ENCODE measurements around the gene PDE2A. TPM values are rescaled to one million over a fixed set of nuclear protein-coding genes. Genes with fewer than 3 reads are reported as not detected.

Gene PDE2A
- total RNA-seq, 6 donors from 2014 or later = 4.7 to 46.1 (median 16.7) TPM

- no peak for ATAC-seq (ENCODE audit: low FRiP score in 2 of 2)
- no peak for DNase-seq
Observed at GRCh38 chr11:72652873-72653630, 21.2 kb downstream of the PDE2A start.

GRCh38 chr11:72652133-72652532 lies 22.1 kb downstream of the PDE2A start:
- ATAC-seq (ENCODE audit: low FRiP score in 2 of 2) = no peak

More at GRCh38 chr11:72652873-72653630, 21.2 kb downstream of the PDE2A start:
- Histone ChIP-seq H3K9me3 (no peaks in the 10 kb centered on the region), H3K4me1 (no peaks in the 10 kb centered on the region), H3K27me3 (no peaks in the 10 kb centered on the region), H3K36me3 (no peaks in the 10 kb centered on the region), H3K27ac (no peak overlapping the region), H3K4me3 (no peak overlapping the region)
- TF ChIP-seq, protein P1, sequence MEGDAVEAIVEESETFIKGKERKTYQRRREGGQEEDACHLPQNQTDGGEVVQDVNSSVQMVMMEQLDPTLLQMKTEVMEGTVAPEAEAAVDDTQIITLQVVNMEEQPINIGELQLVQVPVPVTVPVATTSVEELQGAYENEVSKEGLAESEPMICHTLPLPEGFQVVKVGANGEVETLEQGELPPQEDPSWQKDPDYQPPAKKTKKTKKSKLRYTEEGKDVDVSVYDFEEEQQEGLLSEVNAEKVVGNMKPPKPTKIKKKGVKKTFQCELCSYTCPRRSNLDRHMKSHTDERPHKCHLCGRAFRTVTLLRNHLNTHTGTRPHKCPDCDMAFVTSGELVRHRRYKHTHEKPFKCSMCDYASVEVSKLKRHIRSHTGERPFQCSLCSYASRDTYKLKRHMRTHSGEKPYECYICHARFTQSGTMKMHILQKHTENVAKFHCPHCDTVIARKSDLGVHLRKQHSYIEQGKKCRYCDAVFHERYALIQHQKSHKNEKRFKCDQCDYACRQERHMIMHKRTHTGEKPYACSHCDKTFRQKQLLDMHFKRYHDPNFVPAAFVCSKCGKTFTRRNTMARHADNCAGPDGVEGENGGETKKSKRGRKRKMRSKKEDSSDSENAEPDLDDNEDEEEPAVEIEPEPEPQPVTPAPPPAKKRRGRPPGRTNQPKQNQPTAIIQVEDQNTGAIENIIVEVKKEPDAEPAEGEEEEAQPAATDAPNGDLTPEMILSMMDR (IDR thresholded peaks at IDR 0.05) = no peak
- no peak for TF ChIP-seq EP300 (IDR thresholded peaks at IDR 0.05)
- no peak for TF ChIP-seq POLR2AphosphoS5 (IDR thresholded peaks at IDR 0.05)
- TF ChIP-seq POLR2A (IDR thresholded peaks at IDR 0.05) = no peak
- WGBS, 2 donors = 62 to 77% methylated on average over 10 to 13 of the region's 13 CpGs

DNA sequence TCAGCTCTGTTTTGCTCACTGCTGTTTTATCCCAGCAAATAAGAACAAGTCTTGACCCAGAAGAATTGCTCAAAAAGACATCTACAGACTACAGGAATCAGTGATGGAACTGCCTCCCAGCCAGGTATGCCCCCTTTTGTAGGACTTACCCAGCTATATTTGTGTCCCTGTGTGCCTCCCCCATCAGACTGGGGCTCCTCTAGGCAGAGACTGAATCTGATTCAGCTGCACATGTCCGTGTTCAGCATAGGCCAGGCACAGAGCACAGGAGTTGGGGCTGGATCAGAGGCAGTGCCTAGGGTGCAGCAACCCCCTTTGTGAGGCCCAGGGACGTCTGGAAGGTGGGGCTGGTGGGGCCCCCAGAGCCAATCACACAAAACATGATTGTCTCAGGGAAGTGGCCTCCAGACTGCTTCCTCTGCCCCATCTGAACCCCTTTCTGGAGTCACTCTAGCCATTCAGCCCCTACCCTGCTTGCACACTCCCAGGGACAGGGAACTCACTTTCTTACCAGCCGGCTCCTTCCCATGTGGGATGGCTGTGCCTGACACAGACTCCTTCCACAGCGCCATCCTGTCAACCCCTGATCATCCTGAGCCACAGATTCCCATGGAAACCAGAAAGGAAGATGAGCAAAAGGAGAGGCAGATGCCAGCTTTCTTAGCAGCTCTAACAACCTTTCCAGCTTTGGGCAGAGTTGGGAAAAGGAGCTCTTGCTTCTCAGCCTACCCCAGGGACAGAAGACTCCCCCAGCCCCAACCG lies 24.8 kb downstream of the PDE2A start:
- Histone ChIP-seq H3K4me1 (no peaks in the 10 kb centered on the region), H3K9me3 (no peaks in the 10 kb centered on the region), H3K27ac (no peak overlapping the region), H3K36me3 (no peaks in the 10 kb centered on the region), H3K4me3 (no peak overlapping the region), H3K27me3 (no peaks in the 10 kb centered on the region)
- ATAC-seq (ENCODE audit: low FRiP score in 2 of 2) = no peak
- TF ChIP-seq POLR2AphosphoS5 (IDR thresholded peaks at IDR 0.05) (no peak), EP300 (IDR thresholded peaks at IDR 0.05) (no peak), POLR2A (IDR thresholded peaks at IDR 0.05) (no peak)
- WGBS, 2 donors = 69 to 90% methylated on average over 3 to 5 of the region's 5 CpGs
- no peak for DNase-seq

More at GRCh38 chr11:72652133-72652532, 22.1 kb downstream of the PDE2A start:
- H3K4me3 ChIP-seq = no peak overlapping the region
- H3K4me1 ChIP-seq = no peaks in the 10 kb centered on the region
- no peaks in the 10 kb centered on the region for H3K27me3 ChIP-seq
- no peaks in the 10 kb centered on the region for H3K9me3 ChIP-seq
- no peak overlapping the region for H3K27ac ChIP-seq
- TF ChIP-seq EP300 (IDR thresholded peaks at IDR 0.05) (no peak), POLR2A (IDR thresholded peaks at IDR 0.05) (no peak), POLR2AphosphoS5 (IDR thresholded peaks at IDR 0.05) (no peak)
- TF ChIP-seq, protein P1 (IDR thresholded peaks at IDR 0.05) = no peak
- no peak for DNase-seq
- H3K36me3 ChIP-seq = no peaks in the 10 kb centered on the region

GRCh38 chr11:72648384-72649136 lies 25.7 kb downstream of the PDE2A start:
- no peaks in the 10 kb centered on the region for H3K27me3 ChIP-seq
- H3K9me3 ChIP-seq = no peaks in the 10 kb centered on the region
- DNase-seq (no peak), ATAC-seq (ENCODE audit: low FRiP score in 2 of 2) (no peak)
- 75 to 85% methylated on average over 7 of the region's 7 CpGs for WGBS, 2 donors
- no peaks in the 10 kb centered on the region for H3K36me3 ChIP-seq
- peaks cover 0 to 1% (median under 1%) of the 10 kb centered on the region in 4 donors for H3K4me1 ChIP-seq
- no peak overlapping the region for H3K27ac ChIP-seq
- H3K4me3 ChIP-seq = no peak overlapping the region
- TF ChIP-seq POLR2A (IDR thresholded peaks at IDR 0.05) (no peak), POLR2AphosphoS5 (IDR thresholded peaks at IDR 0.05) (no peak), EP300 (IDR thresholded peaks at IDR 0.05) (no peak)
- TF ChIP-seq, protein P1 (IDR thresholded peaks at IDR 0.05) = no peak

GRCh38 chr11:72647882-72648281 lies 26.3 kb downstream of the PDE2A start:
- Histone ChIP-seq H3K4me3 (no peak overlapping the region), H3K9me3 (no peaks in the 10 kb centered on the region), H3K4me1 (peaks cover 4 to 8% (median 6%) of the 10 kb centered on the region in 4 donors), H3K27ac (no peak overlapping the region), H3K36me3 (no peaks in the 10 kb centered on the region), H3K27me3 (no peaks in the 10 kb centered on the region)
- TF ChIP-seq POLR2A (IDR thresholded peaks at IDR 0.05) (no peak), EP300 (IDR thresholded peaks at IDR 0.05) (no peak), POLR2AphosphoS5 (IDR thresholded peaks at IDR 0.05) (no peak)
- TF ChIP-seq, protein P1 (IDR thresholded peaks at IDR 0.05) = no peak
- 84 to 88% methylated on average over 4 of the region's 4 CpGs for WGBS, 2 donors
- DNase-seq (no peak), ATAC-seq (ENCODE audit: low FRiP score in 2 of 2) (no peak)

All from upper lobe of left lung (tissue), 6 donors.